Fibroblast of skin of right biceps (primary cell): ENCODE data around the gene OVCA2.

Experiments
- DNase-seq: peaks from one replicate; pipeline ENCODE4 v3.0.0-alpha.2; 2013

Gene OVCA2

DNA sequence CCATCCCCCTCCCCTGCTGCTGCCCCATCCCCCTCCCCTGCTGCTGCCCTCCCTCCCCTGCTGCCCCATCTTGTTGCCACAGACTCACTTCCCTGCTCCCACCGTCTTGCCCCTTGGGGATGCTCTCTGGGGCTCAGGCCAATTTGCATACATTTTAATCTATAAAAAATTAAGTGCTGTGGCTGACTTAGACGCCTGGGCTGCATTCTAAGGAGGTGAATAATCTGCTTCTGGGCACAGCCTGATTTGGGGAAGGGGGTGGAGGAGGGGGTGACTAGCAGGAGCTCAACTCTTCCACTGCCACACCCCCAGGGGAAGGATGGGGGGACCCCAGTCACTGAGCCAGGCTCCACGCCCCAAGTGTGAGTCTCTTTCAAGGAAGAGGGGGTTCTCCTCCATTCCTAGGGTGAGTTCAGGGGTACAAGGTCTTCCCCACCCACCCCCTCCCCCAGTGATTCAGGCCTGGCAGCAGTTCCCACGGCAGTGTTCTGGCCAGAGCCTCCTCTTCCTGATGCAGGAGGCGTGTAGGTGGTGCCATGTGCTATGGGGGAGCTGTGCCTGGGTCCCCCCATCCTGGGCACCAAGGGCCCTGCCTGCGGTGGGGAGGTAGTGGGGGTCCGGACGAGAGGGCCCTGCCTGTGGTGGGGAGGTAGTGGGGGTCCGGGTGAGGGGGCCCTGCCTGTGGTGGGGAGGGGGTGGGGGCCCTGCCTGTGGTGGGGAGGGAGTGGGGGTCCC is 6.8 kb upstream of the OVCA2 start:
- DNase-seq, result peak; percentile 99

DNA sequence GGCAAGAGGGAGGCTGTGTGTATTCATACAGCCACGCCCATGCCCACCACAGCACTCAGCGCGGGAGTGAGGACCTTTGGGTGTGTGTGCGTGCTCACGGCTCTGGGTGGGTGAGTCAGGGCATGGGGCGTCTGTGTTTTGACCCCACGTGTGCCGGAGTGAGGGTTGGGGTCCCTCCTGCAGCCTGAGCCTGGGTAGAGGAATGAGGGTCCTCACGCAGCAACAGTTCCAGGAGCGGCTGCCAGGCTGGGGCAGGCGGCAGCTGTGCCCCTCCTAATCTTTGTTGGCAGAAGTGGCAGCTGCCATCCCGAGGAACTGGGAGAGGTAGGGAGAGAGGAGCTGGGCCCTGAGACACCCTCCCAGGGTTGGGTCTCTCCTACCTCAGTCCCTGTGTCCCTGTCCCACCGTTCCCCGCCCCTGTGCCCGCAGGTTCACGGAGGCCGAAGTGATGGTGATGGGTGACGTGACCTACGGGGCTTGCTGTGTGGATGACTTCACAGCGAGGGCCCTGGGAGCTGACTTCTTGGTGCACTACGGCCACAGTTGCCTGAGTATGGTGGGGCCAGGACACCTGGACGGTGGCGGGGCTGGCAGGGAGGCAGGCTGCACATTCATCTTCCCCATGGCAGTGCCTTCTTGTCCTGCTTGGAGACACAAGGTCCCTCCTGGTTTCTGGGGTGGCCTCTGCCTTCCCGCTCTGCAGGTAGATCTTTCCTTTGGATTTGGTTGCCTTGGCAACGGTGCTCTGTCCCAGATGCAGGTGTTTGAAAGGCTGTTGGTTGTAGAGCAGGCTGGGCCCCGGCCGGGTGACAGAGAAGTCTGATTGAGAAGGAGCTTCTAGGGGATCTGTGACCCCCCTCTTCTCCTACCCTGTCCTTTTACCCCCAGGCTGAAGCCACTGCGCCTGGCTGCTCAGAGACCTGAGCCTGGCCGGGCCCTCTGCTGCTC is 6.0 kb upstream of the OVCA2 start:
- DNase-seq, result no peak

- DNase-seq, result no peak
Observed at GRCh38 chr17:2037155-2037554, 4.7 kb upstream of the OVCA2 start.

GRCh38 chr17:2040219-2040827 is 1.5 kb upstream of the OVCA2 start:
- DNase-seq, result no peak

GRCh38 chr17:2040942-2041560 is 771 bp upstream of the OVCA2 start:
- DNase-seq, result no peak

- DNase-seq, result peak; percentile 53
Observed at GRCh38 chr17:2042390-2042847, 597 bp downstream of the OVCA2 start.

DNA sequence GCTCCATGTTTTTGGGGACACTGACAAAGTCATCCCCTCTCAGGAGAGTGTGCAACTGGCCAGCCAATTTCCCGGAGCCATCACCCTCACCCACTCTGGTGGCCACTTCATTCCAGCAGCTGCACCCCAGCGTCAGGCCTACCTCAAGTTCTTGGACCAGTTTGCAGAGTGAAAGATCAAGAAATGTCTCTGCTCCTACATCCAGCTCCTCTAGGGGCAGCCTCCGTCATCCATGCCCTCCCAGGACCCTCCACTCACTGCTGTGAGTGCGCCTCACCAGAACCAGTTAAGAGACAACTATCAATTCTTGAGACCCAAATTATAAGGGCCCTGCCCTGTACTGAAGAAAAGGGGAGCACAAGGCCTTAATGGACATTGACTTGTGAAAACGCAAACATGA is 1.1 kb downstream of the OVCA2 start:
- no peak for DNase-seq

GRCh38 chr17:2043785-2044184 is 2.0 kb downstream of the OVCA2 start:
- peak; percentile 72 for DNase-seq

DNA sequence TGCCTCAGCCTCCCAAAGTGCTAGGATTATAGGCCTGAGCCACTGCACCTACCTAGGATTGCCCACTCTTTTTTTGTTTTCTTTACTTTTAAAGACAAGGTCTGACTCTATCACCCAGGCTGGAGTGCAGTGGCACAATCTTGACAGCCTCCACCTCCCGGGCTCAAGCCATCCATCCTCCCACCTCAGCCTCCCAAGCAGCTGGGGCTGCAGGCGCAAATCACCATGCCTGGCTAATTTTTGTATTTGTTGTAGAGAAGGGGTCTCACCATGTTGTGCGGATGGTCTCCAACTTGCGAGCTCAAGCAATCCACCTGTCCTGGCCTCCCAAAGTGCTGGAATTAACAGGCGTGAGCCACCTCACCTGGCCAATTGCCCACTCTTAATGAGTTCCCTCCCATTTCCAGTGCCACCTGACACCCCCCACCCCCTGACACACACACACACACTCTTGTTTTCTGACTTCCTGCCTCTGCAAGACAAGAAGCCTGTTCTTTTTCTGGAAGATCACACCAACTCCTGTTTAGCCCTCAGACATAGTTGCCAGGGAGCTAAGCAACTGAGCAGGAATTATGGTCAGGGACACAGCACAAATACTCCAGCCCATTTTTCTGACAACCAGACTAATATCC is 2.6 kb downstream of the OVCA2 start:
- no peak for DNase-seq

- DNase-seq, result no peak
Observed at GRCh38 chr17:2047590-2047989, 5.8 kb downstream of the OVCA2 start.

DNA sequence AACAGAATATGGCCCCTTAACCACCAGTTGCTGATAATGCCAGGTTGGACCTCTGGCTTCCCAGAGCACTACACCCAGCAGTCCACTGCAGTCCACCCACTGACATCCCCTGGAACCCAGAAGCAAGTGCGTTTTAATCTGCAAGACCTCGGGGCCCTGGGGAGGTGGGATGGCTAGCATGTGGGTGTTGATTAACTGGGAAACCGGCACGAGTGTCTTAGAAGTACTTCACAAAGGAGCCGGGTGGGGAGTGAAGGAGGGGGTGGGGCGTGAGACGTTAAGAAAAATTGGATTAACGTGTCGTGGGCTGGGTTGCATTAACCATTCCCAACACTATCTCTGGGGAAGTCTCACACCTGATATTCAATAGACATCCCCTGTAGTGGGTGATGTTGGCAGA is 7.0 kb downstream of the OVCA2 start:
- DNase-seq, result no peak

DNA sequence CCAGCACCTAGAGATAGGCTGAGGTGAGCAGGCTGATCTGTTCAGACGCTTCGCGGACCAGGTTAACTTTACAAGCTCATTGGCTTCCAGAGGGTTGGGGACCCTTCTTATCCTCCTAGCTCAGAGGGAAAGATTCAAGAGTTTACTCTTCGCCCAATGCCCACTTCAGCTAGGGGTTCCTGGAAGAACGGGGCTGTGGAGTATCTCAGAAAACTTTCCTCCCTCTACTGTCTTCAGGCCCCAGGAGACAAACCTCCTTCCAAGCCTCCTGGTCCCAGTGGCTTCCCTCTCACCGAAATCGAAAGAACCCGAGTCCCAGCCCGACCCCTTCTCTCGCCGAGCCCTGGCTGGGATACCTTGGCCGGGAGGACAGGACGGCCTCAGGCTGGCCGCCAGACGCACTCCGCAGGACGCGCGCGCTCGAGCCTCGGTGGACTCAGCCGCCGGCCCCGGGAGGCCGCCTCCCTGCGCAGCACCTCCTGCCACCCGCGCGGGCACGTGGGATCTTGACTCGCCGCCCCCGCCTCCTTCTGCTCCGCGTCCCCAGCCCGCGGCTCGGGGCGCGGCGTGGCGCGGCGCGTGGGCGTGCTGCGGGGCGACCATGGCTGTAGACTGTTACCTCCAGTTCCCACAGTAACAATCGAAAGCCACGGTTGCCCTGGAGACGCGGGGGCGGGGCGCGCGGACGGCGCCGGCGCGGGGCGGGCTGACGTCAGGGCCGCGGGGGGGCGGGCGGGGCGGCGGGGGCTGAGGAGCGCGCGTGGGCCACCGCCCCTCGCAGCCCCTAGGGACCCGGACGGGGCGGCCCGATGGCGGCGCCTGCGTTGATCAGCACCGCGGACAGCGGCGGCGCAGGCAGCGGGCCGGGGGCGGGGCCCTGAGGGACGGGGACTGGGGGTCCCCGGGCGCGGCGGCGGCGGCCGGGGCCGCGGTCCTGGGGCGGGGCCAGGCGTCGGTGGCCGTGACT is 7.8 kb downstream of the OVCA2 start:
- peak; percentile 85 for DNase-seq

GRCh38 chr17:2050300-2051060 is 8.7 kb downstream of the OVCA2 start:
- DNase-seq, result peak; percentile 81

DNA sequence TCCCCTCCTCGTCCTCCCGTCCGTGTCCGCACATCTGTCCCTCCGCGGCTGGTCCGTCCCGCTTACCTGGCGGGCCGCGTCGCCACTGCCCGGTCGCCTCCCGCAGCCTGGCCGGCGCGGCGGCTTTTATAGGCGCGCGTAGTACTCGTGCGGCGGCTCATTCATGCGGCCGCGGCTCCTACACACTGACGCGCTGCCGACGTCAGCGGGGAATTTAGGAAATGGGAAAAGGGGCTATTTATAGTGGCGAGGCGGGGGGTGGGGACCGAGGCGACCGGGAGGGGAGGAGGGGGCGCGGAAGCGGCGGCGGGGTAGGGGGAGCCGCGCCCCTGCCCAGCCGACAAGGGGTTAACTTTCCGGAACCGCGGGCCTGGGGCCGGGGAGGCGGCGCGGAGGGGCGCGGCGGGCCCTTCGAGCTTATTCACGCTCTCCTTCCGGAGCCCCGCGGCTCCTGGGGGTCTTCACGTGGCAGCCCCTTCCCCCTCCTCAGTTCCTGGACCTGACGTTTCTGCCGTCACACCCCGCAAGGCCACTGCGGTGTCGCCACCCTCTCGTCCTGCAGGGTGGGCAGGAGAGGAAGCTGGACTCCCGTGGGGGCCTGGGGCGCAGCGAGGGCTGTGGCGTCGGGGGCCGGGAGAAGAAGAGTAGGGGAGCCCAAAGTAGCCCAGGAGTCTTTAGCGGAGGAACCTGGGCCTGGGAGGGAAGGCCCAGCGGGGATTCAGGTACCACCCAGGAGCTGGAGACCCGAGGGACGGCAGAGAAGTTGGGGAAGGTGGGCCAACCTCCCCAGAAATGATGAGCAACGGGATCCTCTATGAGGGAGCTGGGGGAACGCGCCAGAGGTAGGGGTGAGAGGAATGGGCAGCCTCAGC is 9.5 kb downstream of the OVCA2 start:
- DNase-seq, result peak; percentile 76

DNA sequence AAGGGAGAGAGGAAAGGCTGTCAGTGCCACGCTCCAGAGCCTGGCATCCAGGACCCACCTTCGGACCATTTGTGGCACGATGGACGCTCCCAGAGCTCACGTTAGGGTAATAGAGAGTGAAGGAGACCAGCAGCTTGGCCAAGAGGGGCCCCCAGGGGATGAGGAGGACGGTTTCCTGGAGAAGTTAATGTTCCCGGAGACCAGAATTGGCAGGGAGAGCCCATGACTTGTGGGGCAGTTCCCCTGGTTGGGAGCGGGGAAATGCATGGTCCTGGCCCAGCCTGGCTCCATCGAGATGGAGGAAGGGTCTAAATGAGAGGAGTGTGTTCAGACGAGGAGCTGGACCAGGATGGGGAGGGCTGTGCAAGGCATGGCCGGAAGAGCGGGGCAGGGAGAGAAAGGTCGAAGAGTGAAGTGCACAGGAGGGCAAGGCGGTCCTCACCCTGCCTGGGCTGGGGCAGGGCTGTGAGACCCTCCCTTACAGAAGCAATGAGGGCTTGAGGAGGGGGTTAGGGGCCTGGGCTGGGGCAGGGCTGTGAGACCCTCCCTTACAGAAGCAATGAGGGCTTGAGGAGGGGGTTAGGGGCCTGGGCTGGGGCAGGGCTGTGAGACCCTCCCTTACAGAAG is 10.2 kb downstream of the OVCA2 start:
- no peak for DNase-seq

GRCh38 chr17:2053380-2054261 is 11.8 kb downstream of the OVCA2 start:
- peak; percentile 80 for DNase-seq

DNA sequence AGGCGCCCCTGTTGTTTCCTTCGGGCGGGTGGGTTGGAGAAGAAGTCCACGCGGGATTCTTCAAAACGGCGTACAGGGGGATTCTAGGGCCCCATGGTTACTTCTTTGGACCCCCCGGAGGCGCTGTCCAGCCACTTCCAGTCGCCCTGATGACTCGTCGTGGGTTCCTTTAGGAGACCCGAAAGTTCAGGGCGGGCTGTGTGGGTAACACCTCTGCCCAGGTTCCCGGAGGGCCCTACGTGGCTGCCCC is 12.4 kb downstream of the OVCA2 start:
- DNase-seq, result no peak
